MG63 (cell line): ENCODE data around the gene CCDC102B. TPM values are rescaled to one million over a fixed set of nuclear protein-coding genes. Genes with fewer than 3 reads are reported as not detected.
"Not testable (repeated sequence)": the region's sequence is repeated elsewhere in the genome, so short reads cannot be mapped to it uniquely, and the experiment has no call there.

Source experiments
- DNase-seq: peaks from one replicate; pipeline ENCODE4 v3.0.0-alpha.2; 2020
- H3K27me3 ChIP-seq: fragments of 250-450 bp; sonication (Bioruptor Pico); 2 replicates; pipeline ENCODE4 v1.5.1; 2020; ENCODE audit warnings: mild to moderate bottlenecking, moderate library complexity
- H3K36me3 ChIP-seq: fragments of 250-450 bp; sonication (Bioruptor Pico); 2 replicates; pipeline ENCODE4 v1.5.1; 2020; ENCODE audit warnings: mild to moderate bottlenecking, moderate library complexity
- H3K4me3 ChIP-seq: fragments of 250-450 bp; sonication (Bioruptor Pico); 2 replicates; pipeline ENCODE4 v1.5.1; 2020; ENCODE audit warnings: mild to moderate bottlenecking, moderate library complexity
- H3K9me3 ChIP-seq: fragments of 250-450 bp; sonication (Bioruptor Pico); 2 replicates; pipeline ENCODE4 v1.5.1; 2020; ENCODE audit warnings: mild to moderate bottlenecking, moderate library complexity
- total RNA-seq: library from RNA; depleted of rRNA; stranded (reverse); fragments of >200 nt; shearing (Covaris generic); gene quantifications from 2 replicates; pipeline ENCODE4 v1.2.3, GENCODE V29; 2014; ENCODE audit warnings: low replicate concordance

Gene CCDC102B
- total RNA-seq, 1 experiment from 2014 or later: 1.6 TPM

- Histone ChIP-seq H3K9me3 (peaks cover 2% of the 10 kb centered on the region; the same call in 1 of the 2 replicates), H3K36me3 (no peaks in the 10 kb centered on the region), H3K4me3 (no peak overlapping the region), H3K27me3 (no peaks in the 10 kb centered on the region)
- no peak for DNase-seq
Observed at GRCh38 chr18:68983126-68983525, 185.2 kb downstream of the CCDC102B start.

- Histone ChIP-seq H3K9me3 (peaks cover 2% of the 10 kb centered on the region; the same call in 1 of the 2 replicates), H3K36me3 (no peaks in the 10 kb centered on the region), H3K27me3 (no peaks in the 10 kb centered on the region), H3K4me3 (no peak overlapping the region)
- DNase-seq: no peak
Observed at GRCh38 chr18:68984342-68984741, 186.5 kb downstream of the CCDC102B start.

GRCh38 chr18:68985172-68985820, 187.4 kb downstream of the CCDC102B start:
- DNase-seq: no peak
- no peak overlapping the region for H3K4me3 ChIP-seq

GRCh38 chr18:68991286-68991685, 193.4 kb downstream of the CCDC102B start:
- Histone ChIP-seq H3K27me3 (no peaks in the 10 kb centered on the region), H3K4me3 (no peak overlapping the region), H3K9me3 (peaks cover 2% of the 10 kb centered on the region; the same call in 1 of the 2 replicates), H3K36me3 (no peaks in the 10 kb centered on the region)
- no peak for DNase-seq

More at GRCh38 chr18:68985172-68985820, 187.4 kb downstream of the CCDC102B start:
- Histone ChIP-seq H3K9me3 (peaks cover 2% of the 10 kb centered on the region; the same call in 1 of the 2 replicates), H3K36me3 (no peaks in the 10 kb centered on the region), H3K27me3 (no peaks in the 10 kb centered on the region)

- Histone ChIP-seq H3K27me3 (no peaks in the 10 kb centered on the region), H3K36me3 (no peaks in the 10 kb centered on the region), H3K4me3 (no peak overlapping the region), H3K9me3 (no peaks in the 10 kb centered on the region)
- DNase-seq: no peak
Observed at GRCh38 chr18:68992719-68993482, 195.0 kb downstream of the CCDC102B start.

GRCh38 chr18:68995675-68996074, 197.8 kb downstream of the CCDC102B start:
- no peak overlapping the region for H3K4me3 ChIP-seq
- H3K9me3 ChIP-seq: no peaks in the 10 kb centered on the region
- H3K27me3 ChIP-seq: no peaks in the 10 kb centered on the region
- no peak for DNase-seq
- H3K36me3 ChIP-seq: no peaks in the 10 kb centered on the region

- no peaks in the 10 kb centered on the region for H3K27me3 ChIP-seq
- no peak for DNase-seq
- no peak overlapping the region for H3K4me3 ChIP-seq
- H3K36me3 ChIP-seq: no peaks in the 10 kb centered on the region
- H3K9me3 ChIP-seq: no peaks in the 10 kb centered on the region
Observed at GRCh38 chr18:68997845-68998244, 200.0 kb downstream of the CCDC102B start.

- Histone ChIP-seq H3K27me3 (no peaks in the 10 kb centered on the region), H3K9me3 (no peaks in the 10 kb centered on the region), H3K4me3 (no peak overlapping the region), H3K36me3 (no peaks in the 10 kb centered on the region)
- DNase-seq: no peak
Observed at GRCh38 chr18:69000366-69000765, 202.5 kb downstream of the CCDC102B start.

- H3K27me3 ChIP-seq: no peaks in the 10 kb centered on the region
- H3K36me3 ChIP-seq: no peaks in the 10 kb centered on the region
- no peak for DNase-seq
- H3K4me3 ChIP-seq: no peak overlapping the region
- no peaks in the 10 kb centered on the region for H3K9me3 ChIP-seq
Observed at GRCh38 chr18:69002233-69002632, 204.4 kb downstream of the CCDC102B start.

GRCh38 chr18:69006212-69006611, 208.3 kb downstream of the CCDC102B start:
- not testable (repeated sequence) for H3K4me3 ChIP-seq, H3K27me3 ChIP-seq, H3K9me3 ChIP-seq, H3K36me3 ChIP-seq, DNase-seq

GRCh38 chr18:69008538-69008937, 210.7 kb downstream of the CCDC102B start:
- H3K4me3 ChIP-seq: no peak overlapping the region
- no peak for DNase-seq
- no peaks in the 10 kb centered on the region for H3K9me3 ChIP-seq
- H3K27me3 ChIP-seq: no peaks in the 10 kb centered on the region
- H3K36me3 ChIP-seq: no peaks in the 10 kb centered on the region

GRCh38 chr18:69021211-69021805, 223.4 kb downstream of the CCDC102B start:
- Histone ChIP-seq H3K4me3 (no peak overlapping the region), H3K9me3 (no peaks in the 10 kb centered on the region), H3K36me3 (no peaks in the 10 kb centered on the region), H3K27me3 (no peaks in the 10 kb centered on the region)
- DNase-seq: no peak

GRCh38 chr18:69022426-69022825, 224.5 kb downstream of the CCDC102B start:
- DNase-seq: no peak
- Histone ChIP-seq H3K36me3 (no peaks in the 10 kb centered on the region), H3K27me3 (no peaks in the 10 kb centered on the region), H3K4me3 (no peak overlapping the region), H3K9me3 (no peaks in the 10 kb centered on the region)

- Histone ChIP-seq H3K9me3 (no peaks in the 10 kb centered on the region), H3K27me3 (no peaks in the 10 kb centered on the region), H3K36me3 (no peaks in the 10 kb centered on the region), H3K4me3 (no peak overlapping the region)
- DNase-seq: no peak
Observed at GRCh38 chr18:69031571-69031970, 233.7 kb downstream of the CCDC102B start.

- no peaks in the 10 kb centered on the region for H3K9me3 ChIP-seq
- no peak overlapping the region for H3K4me3 ChIP-seq
- DNase-seq: no peak
- H3K27me3 ChIP-seq: no peaks in the 10 kb centered on the region
- H3K36me3 ChIP-seq: no peaks in the 10 kb centered on the region
Observed at GRCh38 chr18:69032009-69032408, 234.1 kb downstream of the CCDC102B start.

GRCh38 chr18:69035756-69036155, 237.9 kb downstream of the CCDC102B start:
- H3K9me3 ChIP-seq: no peaks in the 10 kb centered on the region
- no peaks in the 10 kb centered on the region for H3K36me3 ChIP-seq
- H3K27me3 ChIP-seq: no peaks in the 10 kb centered on the region
- H3K4me3 ChIP-seq: no peak overlapping the region
- no peak for DNase-seq

- H3K9me3 ChIP-seq: peaks cover 2% of the 10 kb centered on the region; the same call in 1 of the 2 replicates
- H3K27me3 ChIP-seq: no peaks in the 10 kb centered on the region
- no peaks in the 10 kb centered on the region for H3K36me3 ChIP-seq
- H3K4me3 ChIP-seq: no peak overlapping the region
- no peak for DNase-seq
Observed at GRCh38 chr18:69044215-69044614, 246.3 kb downstream of the CCDC102B start.
